OCI-LY3 (cell line): Measurements from ENCODE around the gene SLX1A.
A peak's percentile ranks its signal among the peaks of the same experiment; 100 is the strongest.
"Not testable (repeated sequence)": the region's sequence is repeated elsewhere in the genome, so short reads cannot be mapped to it uniquely, and the experiment has no call there.

Experiments used
- H2AFZ ChIP-seq: fragments of 200-600, 300-600 bp; shearing (Covaris generic); 2 replicates; pipeline ENCODE4 v1.6.0; 2014; ENCODE audit warnings: antibody characterized with exemption, low read depth, low read length
- H3K27ac ChIP-seq: fragments of 200-600, 300-600 bp; sonication (generic); 2 replicates; pipeline ENCODE4 v1.5.1; 2014; ENCODE audit warnings: mild to moderate bottlenecking, low read length, moderate library complexity, mixed read lengths
- H3K27me3 ChIP-seq: fragments of 200-600, 300-600 bp; sonication (generic); 2 replicates; pipeline ENCODE4 v1.6.1; 2014; ENCODE audit warnings: low read depth, low read length, mixed read lengths
- H3K36me3 ChIP-seq: fragments of 200-600, 300-600 bp; sonication (generic); replicated peaks from 2 replicates; pipeline ENCODE3; 2014; ENCODE audit warnings: low read depth, low read length, mixed read lengths
- H3K4me1 ChIP-seq: fragments of 300-600, 200-600 bp; sonication (generic); 2 replicates; pipeline ENCODE4 v1.6.1; 2014; ENCODE audit warnings: low read length, mixed read lengths
- H3K4me2 ChIP-seq: fragments of 200-600, 300-600 bp; sonication (generic); 2 replicates; pipeline ENCODE4 v1.6.1; 2014; ENCODE audit warnings: low read length, mixed read lengths
- H3K4me3 ChIP-seq: fragments of 300-600, 200-600 bp; sonication (generic); 2 replicates; pipeline ENCODE4 v1.5.1; 2014; ENCODE audit warnings: antibody characterized with exemption, mild to moderate bottlenecking, low read length, moderate library complexity
- H3K79me2 ChIP-seq: fragments of 300-600, 200-600 bp; shearing (Covaris generic); 2 replicates; pipeline ENCODE4 v1.6.1; 2014; ENCODE audit warnings: mild to moderate bottlenecking, low read length, mixed read lengths
- H3K9ac ChIP-seq: fragments of 300-600, 200-600 bp; shearing (Covaris generic); 2 replicates; pipeline ENCODE4 v1.6.0; 2014; ENCODE audit warnings: mild to moderate bottlenecking, low read length, moderate library complexity
- H3K9me3 ChIP-seq: fragments of 200-600, 300-600 bp; shearing (Covaris generic); 2 replicates; pipeline ENCODE4 v1.6.1; 2014; ENCODE audit warnings: low read length, mixed read lengths; ENCODE audit not compliant: insufficient read depth
- H4K20me1 ChIP-seq: fragments of 200-600, 300-600 bp; sonication (generic); 2 replicates; pipeline ENCODE4 v1.6.1; 2016; ENCODE audit warnings: low read length, mixed read lengths; ENCODE audit not compliant: insufficient read depth
- CTCF ChIP-seq: fragments of 200-600, 300-600 bp; sonication (generic); IDR thresholded peaks from 2 replicates; pipeline ENCODE4 v1.5.1; 2014; ENCODE audit warnings: antibody characterized with exemption, low read length, low read depth
- EZH2phosphoT487 ChIP-seq: fragments of 200-600 bp; shearing (Covaris generic); IDR thresholded peaks from 2 replicates; pipeline ENCODE4 v1.6.1; 2018; ENCODE audit warnings: antibody characterized with exemption, mixed run types, low read depth

The SLX1A gene

GRCh38 chr16:30186782-30187555 lies 6.7 kb upstream of the SLX1A start:
- Histone ChIP-seq H3K36me3 (peaks cover 41% of the 10 kb centered on the region), H3K9ac (peak overlapping the region; percentile 100), H4K20me1 (peaks cover 5% of the 10 kb centered on the region), H2AFZ (no peak overlapping the region), H3K27ac (peak overlapping the region; percentile 96), H3K4me1 (peaks cover 45% of the 10 kb centered on the region), H3K4me2 (peak overlapping the region; percentile 100), H3K4me3 (peak overlapping the region; percentile 94), H3K27me3 (no peaks in the 10 kb centered on the region), H3K79me2 (peaks cover 57% of the 10 kb centered on the region), H3K9me3 (no peaks in the 10 kb centered on the region)
- TF ChIP-seq CTCF (peak; percentile 81), EZH2phosphoT487 (no peak)

- Histone ChIP-seq H3K4me1 (peaks cover 40% of the 10 kb centered on the region), H2AFZ (no peak overlapping the region), H3K36me3 (peaks cover 41% of the 10 kb centered on the region), H3K27me3 (no peaks in the 10 kb centered on the region), H3K27ac (peak overlapping the region; percentile 96), H3K79me2 (peaks cover 55% of the 10 kb centered on the region), H3K4me2 (peak overlapping the region; percentile 100), H3K9me3 (no peaks in the 10 kb centered on the region), H3K9ac (peak overlapping the region; percentile 100; the same call in 1 of the 2 replicates), H3K4me3 (peak overlapping the region; percentile 94; the same call in 1 of the 2 replicates), H4K20me1 (peaks cover 5% of the 10 kb centered on the region)
- no peak for TF ChIP-seq CTCF
- no peak for TF ChIP-seq EZH2phosphoT487
Measured at GRCh38 chr16:30187556-30187865, 6.2 kb upstream of the SLX1A start.

- Histone ChIP-seq H3K9me3 (no peaks in the 10 kb centered on the region), H3K36me3 (peaks cover 41% of the 10 kb centered on the region), H3K27me3 (no peaks in the 10 kb centered on the region), H3K4me2 (no peak overlapping the region), H3K27ac (peak overlapping the region; percentile 96), H2AFZ (no peak overlapping the region), H3K4me3 (no peak overlapping the region), H3K4me1 (peaks cover 36% of the 10 kb centered on the region), H3K79me2 (peaks cover 52% of the 10 kb centered on the region), H4K20me1 (peaks cover 5% of the 10 kb centered on the region), H3K9ac (no peak overlapping the region)
- TF ChIP-seq EZH2phosphoT487 (no peak), CTCF (no peak)
Measured at GRCh38 chr16:30187971-30188561, 5.6 kb upstream of the SLX1A start.

GRCh38 chr16:30191158-30191557 lies 2.5 kb upstream of the SLX1A start:
- not testable (repeated sequence) for H3K4me2 ChIP-seq, H3K4me3 ChIP-seq, H3K9me3 ChIP-seq, H2AFZ ChIP-seq, H4K20me1 ChIP-seq, H3K27me3 ChIP-seq, H3K27ac ChIP-seq, H3K9ac ChIP-seq
- Histone ChIP-seq H3K4me1 (peaks cover 20% of the 10 kb centered on the region), H3K36me3 (peaks cover 22% of the 10 kb centered on the region), H3K79me2 (peaks cover 21% of the 10 kb centered on the region)

- H3K4me3 ChIP-seq, H3K9ac ChIP-seq, H3K27ac ChIP-seq, H3K36me3 ChIP-seq, H3K4me2 ChIP-seq, H3K27me3 ChIP-seq, H2AFZ ChIP-seq, H3K9me3 ChIP-seq, H3K4me1 ChIP-seq, H3K79me2 ChIP-seq, H4K20me1 ChIP-seq: not testable (repeated sequence)
Measured at GRCh38 chr16:30193098-30193497, 577 bp upstream of the SLX1A start.

- H3K79me2 ChIP-seq, H2AFZ ChIP-seq, H3K27me3 ChIP-seq, H3K9ac ChIP-seq, H4K20me1 ChIP-seq, H3K4me1 ChIP-seq, H3K27ac ChIP-seq, H3K36me3 ChIP-seq, H3K9me3 ChIP-seq: not testable (repeated sequence)
- peak overlapping the region; percentile 53; the same call in 1 of the 2 replicates for H3K4me3 ChIP-seq
- peak overlapping the region; percentile 32; the same call in 1 of the 2 replicates for H3K4me2 ChIP-seq
Measured at GRCh38 chr16:30194172-30194925, 674 bp downstream of the SLX1A start.
